ENCODE measurements around the gene ATP13A1. TPM values are rescaled to one million over a fixed set of nuclear protein-coding genes. Genes with fewer than 3 reads are reported as not detected.
"Not testable (repeated sequence)": the region's sequence is repeated elsewhere in the genome, so short reads cannot be mapped to it uniquely, and the experiment has no call there.

ATP13A1 gene
- total RNA-seq, 1 donor: 35.1 TPM

DNA sequence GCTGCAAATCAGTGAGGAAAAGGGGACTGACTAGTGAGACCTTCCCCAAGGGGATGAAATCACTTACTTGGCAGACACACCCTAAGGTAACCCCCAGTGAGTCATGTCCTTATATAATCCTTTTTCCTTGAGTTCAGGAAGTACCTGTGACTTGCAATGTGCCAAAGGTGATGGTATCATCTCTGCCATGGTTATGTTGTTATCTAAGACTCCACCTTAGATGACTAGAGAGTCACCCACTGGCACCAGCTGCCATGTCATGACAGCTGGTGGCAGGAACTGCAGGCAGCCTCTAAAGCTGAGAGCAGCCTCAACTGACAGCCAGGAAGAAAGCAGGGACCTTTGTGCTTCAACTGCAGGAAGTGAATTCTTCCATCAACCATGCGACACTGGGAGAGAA, 57.5 kb downstream of the ATP13A1 start:
- H3K4me3 ChIP-seq (ENCODE audit: low read depth, low read length): no peak overlapping the region
- no peak for DNase-seq (ENCODE audit: low read depth)
- TF ChIP-seq, protein P1, sequence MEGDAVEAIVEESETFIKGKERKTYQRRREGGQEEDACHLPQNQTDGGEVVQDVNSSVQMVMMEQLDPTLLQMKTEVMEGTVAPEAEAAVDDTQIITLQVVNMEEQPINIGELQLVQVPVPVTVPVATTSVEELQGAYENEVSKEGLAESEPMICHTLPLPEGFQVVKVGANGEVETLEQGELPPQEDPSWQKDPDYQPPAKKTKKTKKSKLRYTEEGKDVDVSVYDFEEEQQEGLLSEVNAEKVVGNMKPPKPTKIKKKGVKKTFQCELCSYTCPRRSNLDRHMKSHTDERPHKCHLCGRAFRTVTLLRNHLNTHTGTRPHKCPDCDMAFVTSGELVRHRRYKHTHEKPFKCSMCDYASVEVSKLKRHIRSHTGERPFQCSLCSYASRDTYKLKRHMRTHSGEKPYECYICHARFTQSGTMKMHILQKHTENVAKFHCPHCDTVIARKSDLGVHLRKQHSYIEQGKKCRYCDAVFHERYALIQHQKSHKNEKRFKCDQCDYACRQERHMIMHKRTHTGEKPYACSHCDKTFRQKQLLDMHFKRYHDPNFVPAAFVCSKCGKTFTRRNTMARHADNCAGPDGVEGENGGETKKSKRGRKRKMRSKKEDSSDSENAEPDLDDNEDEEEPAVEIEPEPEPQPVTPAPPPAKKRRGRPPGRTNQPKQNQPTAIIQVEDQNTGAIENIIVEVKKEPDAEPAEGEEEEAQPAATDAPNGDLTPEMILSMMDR (IDR thresholded peaks at IDR 0.05; ENCODE audit: insufficient read depth, low read length): no peak

DNA sequence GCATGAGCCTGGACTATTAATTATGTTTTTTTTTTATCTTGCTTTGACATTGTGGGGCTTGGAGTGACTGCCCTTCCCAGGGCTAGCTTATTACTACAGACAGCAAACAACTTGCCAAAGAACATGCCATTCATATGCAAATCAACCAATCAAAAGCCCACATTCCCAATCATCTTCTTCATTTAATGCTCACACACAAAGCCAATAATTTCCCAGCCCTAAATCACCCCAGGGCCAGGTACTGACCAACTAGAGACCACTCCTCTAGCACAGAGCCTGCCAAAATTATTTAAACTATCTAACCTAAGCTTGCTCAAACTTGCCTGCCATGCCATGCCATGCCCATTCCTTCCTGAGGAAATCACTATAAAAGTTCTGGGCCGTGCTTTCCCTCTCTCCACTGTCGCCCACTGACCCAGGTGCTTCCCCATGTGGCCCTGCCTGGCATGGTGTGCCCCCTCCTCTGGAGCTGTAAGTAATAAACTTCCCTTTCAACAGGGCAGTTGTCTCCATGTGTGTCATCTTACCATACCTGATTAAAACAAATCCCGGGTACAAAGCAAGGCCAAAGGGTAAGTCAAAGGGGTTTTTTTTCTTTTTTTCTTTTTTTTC, 60.7 kb downstream of the ATP13A1 start:
- H3K4me3 ChIP-seq (ENCODE audit: low read depth, low read length): no peak overlapping the region
- TF ChIP-seq, protein P1 (IDR thresholded peaks at IDR 0.05; ENCODE audit: insufficient read depth, low read length): no peak
- no peak for DNase-seq (ENCODE audit: low read depth)

DNA sequence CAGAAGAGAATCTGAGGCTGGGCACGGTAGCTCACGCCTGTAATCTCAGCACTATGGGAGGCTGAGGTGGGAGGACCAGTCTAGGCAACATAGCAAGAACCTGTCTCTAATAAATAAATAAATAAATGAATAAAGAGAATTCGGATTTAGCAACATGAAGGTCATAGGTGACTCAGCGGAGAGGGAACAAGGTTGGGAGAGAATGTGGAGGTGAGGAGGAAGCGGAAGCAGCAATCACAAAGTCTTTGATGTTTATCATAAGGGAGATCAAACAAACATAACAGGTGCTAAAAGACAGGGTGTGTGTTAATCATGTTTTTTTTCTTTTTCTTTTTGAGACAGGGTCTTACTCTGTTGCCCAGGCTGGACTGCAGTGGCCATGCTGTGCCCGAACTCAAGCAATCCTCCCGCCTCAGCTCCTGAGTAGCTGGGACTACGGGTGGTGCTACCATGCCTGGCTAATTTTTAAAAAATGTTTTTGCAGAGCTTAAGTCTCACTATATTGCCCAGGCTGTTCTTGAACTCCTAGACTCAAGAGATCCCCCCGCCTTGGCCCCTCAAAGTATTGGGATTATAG, 61.3 kb downstream of the ATP13A1 start:
- DNase-seq (ENCODE audit: low read depth): no peak
- TF ChIP-seq, protein P1 (IDR thresholded peaks at IDR 0.05; ENCODE audit: insufficient read depth, low read length): no peak
- H3K4me3 ChIP-seq (ENCODE audit: low read depth, low read length): no peak overlapping the region

DNA sequence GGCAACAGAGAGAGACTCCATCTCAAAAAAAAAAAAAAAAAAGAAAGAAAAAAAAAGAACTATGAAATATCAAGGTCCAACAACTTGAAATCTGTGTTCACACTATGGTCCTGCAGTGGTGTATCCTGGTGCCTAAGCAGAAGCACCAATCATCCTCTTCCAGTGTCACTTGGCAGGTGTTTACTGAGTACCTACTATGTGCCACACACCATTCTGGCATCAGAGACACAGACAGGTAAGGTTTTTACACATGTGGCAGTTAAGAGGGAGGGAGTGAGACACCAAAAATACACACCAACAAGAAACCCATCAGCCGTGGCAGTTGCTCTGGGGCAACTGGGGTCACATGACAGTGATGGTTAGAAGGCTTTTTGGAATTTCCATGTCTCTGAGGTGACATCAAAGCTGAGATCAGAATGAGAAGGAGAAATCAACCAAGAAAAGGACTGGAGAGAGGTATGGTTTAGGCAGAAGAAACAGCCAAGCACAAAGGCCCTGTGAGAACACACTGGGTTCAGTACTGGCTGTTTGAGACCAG, 62.6 kb downstream of the ATP13A1 start:
- no peak for DNase-seq (ENCODE audit: low read depth)
- no peak overlapping the region for H3K4me3 ChIP-seq (ENCODE audit: low read depth, low read length)
- TF ChIP-seq, protein P1 (IDR thresholded peaks at IDR 0.05; ENCODE audit: insufficient read depth, low read length): no peak

DNA sequence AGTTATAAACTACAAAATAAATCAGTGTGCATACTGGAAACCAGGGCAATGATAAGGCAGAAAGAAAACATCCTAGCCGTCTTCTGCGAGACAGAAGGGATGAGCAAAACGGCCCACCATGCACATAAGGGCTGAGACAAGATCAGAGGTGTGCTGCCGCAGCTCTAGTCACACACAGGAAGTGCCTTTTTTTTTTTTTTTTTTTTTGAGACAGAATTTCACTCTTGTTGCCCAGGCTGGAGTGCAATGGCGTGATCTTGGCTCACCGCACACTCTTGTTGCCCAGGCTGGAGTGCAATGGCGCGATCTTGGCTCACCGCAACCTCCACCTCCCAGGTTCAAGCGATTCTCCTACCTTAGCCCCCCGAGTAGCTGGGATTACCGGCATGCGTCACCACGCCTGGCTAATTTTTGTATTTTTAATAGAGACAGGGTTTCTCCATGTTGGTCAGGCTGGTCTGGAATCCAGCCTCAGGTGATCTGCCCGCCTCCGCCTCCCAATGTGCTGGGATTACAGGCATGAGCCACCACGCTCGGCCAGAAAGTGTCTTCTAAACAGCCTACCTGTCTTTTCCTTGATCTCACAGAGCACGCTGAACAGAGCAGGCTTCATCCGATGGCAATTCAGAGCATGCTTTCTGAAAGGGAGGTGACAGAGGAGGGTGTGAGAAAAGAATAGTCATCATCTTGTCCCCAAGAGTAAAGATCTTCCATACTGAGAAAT, 64.6 kb downstream of the ATP13A1 start:
- DNase-seq (ENCODE audit: low read depth); H3K4me3 ChIP-seq (ENCODE audit: low read depth, low read length): not testable (repeated sequence)

DNA sequence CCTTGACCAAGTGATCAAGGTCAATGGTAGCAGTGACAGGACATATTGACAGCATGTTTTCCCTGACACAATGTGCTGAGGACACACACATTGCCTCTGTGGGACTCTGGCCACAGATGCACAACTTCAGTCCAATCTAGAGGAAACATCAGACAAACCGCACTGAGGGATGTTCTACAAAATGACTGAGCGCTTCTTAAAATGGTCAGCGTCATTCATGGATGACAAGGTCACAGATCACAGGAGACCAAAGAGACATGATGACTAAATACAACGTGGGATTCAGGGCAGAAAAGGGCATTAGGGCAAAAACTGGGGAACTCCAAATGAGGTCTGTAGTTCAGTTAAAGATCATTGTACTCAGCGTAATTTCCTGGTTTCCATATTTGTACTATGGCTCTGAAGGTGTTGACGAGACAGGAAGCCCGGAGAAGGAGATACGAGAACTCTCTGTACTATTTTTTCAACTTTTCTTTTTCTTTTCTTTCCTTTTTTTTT, 65.6 kb downstream of the ATP13A1 start:
- H3K4me3 ChIP-seq (ENCODE audit: low read depth, low read length): no peak overlapping the region
- DNase-seq (ENCODE audit: low read depth): no peak
- TF ChIP-seq, protein P1 (IDR thresholded peaks at IDR 0.05; ENCODE audit: insufficient read depth, low read length): no peak

Small RNA genes lying within 50 kb of the gene (small RNA-seq; reads per million reads assigned to genes)
- not detected for gene AC011458.2

Other genes starting within 250 kb of the ATP13A1 start
- gene TSSK6, start 148.1 kb downstream of the ATP13A1 start, total RNA-seq (ENCODE audit: low replicate concordance): 1.9 and 4.3 TPM in 2 replicates
- 127 and 166 TPM in 2 replicates for gene NDUFA13, start 147.5 kb downstream of the ATP13A1 start, total RNA-seq (ENCODE audit: low replicate concordance)
- gene YJEFN3, start 134.8 kb downstream of the ATP13A1 start, total RNA-seq (ENCODE audit: low replicate concordance): 0.45 and 1.4 TPM in 2 replicates
- 0.18 and 2.5 TPM in 2 replicates for gene CILP2, start 125.4 kb downstream of the ATP13A1 start, total RNA-seq (ENCODE audit: low replicate concordance)
- gene PBX4, start 45.0 kb downstream of the ATP13A1 start, total RNA-seq (ENCODE audit: low replicate concordance): 0.33 and 0.45 TPM in 2 replicates
- 0.33 and 1.1 TPM in 2 replicates for gene LPAR2, start 35.5 kb downstream of the ATP13A1 start, total RNA-seq (ENCODE audit: low replicate concordance)
- gene GMIP, start 20.0 kb downstream of the ATP13A1 start, total RNA-seq (ENCODE audit: low replicate concordance): 2.0 and 3.2 TPM in 2 replicates
- gene ZNF101, start 5.2 kb upstream of the ATP13A1 start, total RNA-seq (ENCODE audit: low replicate concordance): 3.0 and 6.8 TPM in 2 replicates
- 3.8 and 4.6 TPM in 2 replicates for gene ZNF14, start 69.4 kb upstream of the ATP13A1 start, total RNA-seq (ENCODE audit: low replicate concordance)
- gene ZNF506, start 158.1 kb upstream of the ATP13A1 start, total RNA-seq (ENCODE audit: low replicate concordance): 7.1 and 14.8 TPM in 2 replicates
- gene ZNF253, start 202.2 kb upstream of the ATP13A1 start, total RNA-seq (ENCODE audit: low replicate concordance): 2.3 and 7.0 TPM in 2 replicates
- gene ZNF93, start 237.3 kb upstream of the ATP13A1 start, total RNA-seq (ENCODE audit: low replicate concordance): 2.0 and 10.0 TPM in 2 replicates